IMR-90 (cell line): ENCODE data around the gene RCOR3. TPM values are rescaled to one million over a fixed set of nuclear protein-coding genes. Genes with fewer than 3 reads are reported as not detected.

ENCODE experiments used
- ATAC-seq: fragments of 200-7000 bp; cut with Tn5 transposase; 2 replicates; pipeline ENCODE4 v1.9.1; 2020; ENCODE audit warnings: low read depth, mild to moderate bottlenecking, moderate library complexity
- BruUV-seq: library from RNA; stranded (reverse); fragments of 400-500 nt; replicated peaks from 2 replicates; lab custom pipeline; 2021; lab: Mats Ljungman, UMichigan
- CTCF ChIA-PET: fragments of 300-600 bp; formaldehyde crosslinking; extraction: SDS; loops from one replicate; lab custom pipeline; 2021; ENCODE audit warnings: antibody characterized with exemption; lab: Yijun Ruan, JAX
- POLR2A ChIA-PET: fragments of 300-600 bp; sonication (Branson Sonifier 250); formaldehyde crosslinking; loops from one replicate; lab custom pipeline; 2022; ENCODE audit warnings: antibody characterized with exemption; ENCODE audit not compliant: unreplicated experiment; lab: Charles Lee
- DNase-seq: peaks from one replicate; pipeline ENCODE4 v3.0.0; 2013
- H2AFZ ChIP-seq: replicated peaks from 2 replicates; pipeline ENCODE3; 2013; ENCODE audit warnings: low read length, mild to moderate bottlenecking; ENCODE audit not compliant: poor library complexity
- H2AK5ac ChIP-seq: 2 replicates; pipeline ENCODE4 v1.6.1; 2013; ENCODE audit warnings: low read depth, low read length, inconsistent platforms
- H2AK9ac ChIP-seq: replicated peaks from 2 replicates; pipeline ENCODE3; 2013; ENCODE audit warnings: mild to moderate bottlenecking, low read depth, low read length, moderate library complexity; ENCODE audit not compliant: poor library complexity
- H2BK120ac ChIP-seq: 2 replicates; pipeline ENCODE4 v1.6.1; 2013; ENCODE audit warnings: low read depth, low read length, inconsistent platforms
- H2BK15ac ChIP-seq: 3 replicates; pipeline ENCODE4 v1.6.1; 2013; ENCODE audit warnings: low read depth, low read length, inconsistent platforms
- H2BK20ac ChIP-seq: 2 replicates; pipeline ENCODE4 v1.6.1; 2013; ENCODE audit warnings: low read depth, mild to moderate bottlenecking, inconsistent platforms, low read length, moderate library complexity
- H2BK5ac ChIP-seq: 2 replicates; pipeline ENCODE4 v1.6.1; 2013; ENCODE audit warnings: mild to moderate bottlenecking, low read depth, low read length, inconsistent platforms; ENCODE audit not compliant: poor library complexity, severe bottlenecking
- H3K14ac ChIP-seq: replicated peaks from 2 replicates; pipeline ENCODE4 v1.6.1; 2013; ENCODE audit warnings: low read depth, low read length, inconsistent platforms
- H3K18ac ChIP-seq: 2 replicates; pipeline ENCODE4 v1.6.1; 2013; ENCODE audit warnings: low read depth, low read length, control low read depth
- H3K23ac ChIP-seq: 2 replicates; pipeline ENCODE4 v1.6.1; 2013; ENCODE audit warnings: low read depth, low read length, inconsistent platforms
- H3K27ac ChIP-seq: 2 replicates; pipeline ENCODE4 v1.5.1; 2013; ENCODE audit warnings: mild to moderate bottlenecking, control low read depth, low read length; ENCODE audit not compliant: insufficient read depth
- H3K27me3 ChIP-seq: 2 replicates; pipeline ENCODE4 v1.6.1; 2013; ENCODE audit warnings: low read length; ENCODE audit not compliant: control insufficient read depth, insufficient read depth
- H3K36me3 ChIP-seq: 2 replicates; pipeline ENCODE4 v1.6.1; 2013; ENCODE audit warnings: low read length, mixed read lengths; ENCODE audit not compliant: control insufficient read depth, insufficient read depth
- H3K4ac ChIP-seq: 2 replicates; pipeline ENCODE4 v1.6.1; 2013; ENCODE audit warnings: low read depth, low read length, inconsistent platforms
- H3K4me1 ChIP-seq: 2 replicates; pipeline ENCODE4 v1.6.1; 2013; ENCODE audit warnings: low read length, mixed read lengths; ENCODE audit not compliant: control insufficient read depth, insufficient read depth
- H3K4me2 ChIP-seq: 2 replicates; pipeline ENCODE4 v1.6.1; 2013; ENCODE audit warnings: low read depth, mild to moderate bottlenecking, control low read depth, low read length, moderate library complexity
- H3K4me3 ChIP-seq: 2 replicates; pipeline ENCODE4 v1.5.1; 2013; ENCODE audit warnings: low read depth, mild to moderate bottlenecking, control low read depth, low read length, moderate library complexity; ENCODE audit not compliant: insufficient read depth
- H3K56ac ChIP-seq: 2 replicates; pipeline ENCODE4 v1.6.1; 2013; ENCODE audit warnings: low read length, inconsistent platforms; ENCODE audit not compliant: insufficient read depth; ENCODE audit errors: extremely low read depth
- H3K79me1 ChIP-seq, 2 experiments: 2 replicates each; pipeline ENCODE4 v1.6.1; 2013; ENCODE audit warnings: low read length in 2 of 2, inconsistent platforms in 1 of 2, low read depth in 1 of 2
- H3K9ac ChIP-seq: 2 replicates; pipeline ENCODE4 v1.6.1; 2013; ENCODE audit warnings: low read depth, low read length, control low read depth
- H3K9me1 ChIP-seq: 2 replicates; pipeline ENCODE4 v1.6.1; 2013; ENCODE audit warnings: low read length, inconsistent platforms; ENCODE audit not compliant: insufficient read depth
- H3K9me3 ChIP-seq: 2 replicates; pipeline ENCODE4 v1.6.1; 2013; ENCODE audit warnings: low read length; ENCODE audit not compliant: control insufficient read depth, insufficient read depth
- H4K20me1 ChIP-seq: 2 replicates; pipeline ENCODE4 v1.6.1; 2013; ENCODE audit warnings: low read length, inconsistent platforms; ENCODE audit not compliant: insufficient read depth
- H4K5ac ChIP-seq: 2 replicates; pipeline ENCODE4 v1.6.1; 2013; ENCODE audit warnings: mild to moderate bottlenecking, low read depth, low read length, control low read depth
- H4K8ac ChIP-seq, 2 experiments: 2 replicates each; pipeline ENCODE4 v1.6.1; 2013; ENCODE audit warnings: low read depth in 2 of 2, low read length in 2 of 2, control low read depth in 1 of 2, inconsistent platforms in 1 of 2
- H4K91ac ChIP-seq: 2 replicates; pipeline ENCODE4 v1.6.1; 2013; ENCODE audit warnings: low read depth, low read length, inconsistent platforms; ENCODE audit not compliant: insufficient read depth
- FOS ChIP-seq: fragments of 150-350 bp; IDR thresholded peaks from 2 replicates; pipeline ENCODE4 v1.6.1; 2016; ENCODE audit warnings: low read depth, low read length
- MAFK ChIP-seq: IDR thresholded peaks from 2 replicates; pipeline ENCODE4 v1.6.1; 2012; ENCODE audit warnings: low read depth, low read length, improper control_type of control experiment
- MAZ ChIP-seq: IDR thresholded peaks from 2 replicates; pipeline ENCODE4 v1.6.1; 2012; ENCODE audit warnings: low read depth, mild to moderate bottlenecking, low read length, improper control_type of control experiment, moderate library complexity, borderline replicate concordance
- MXI1 ChIP-seq: IDR thresholded peaks from 2 replicates; pipeline ENCODE4 v1.6.1; 2012; ENCODE audit warnings: low read depth, mild to moderate bottlenecking, low read length, moderate library complexity, borderline replicate concordance
- NFE2L2 ChIP-seq: fragments of 150-350 bp; IDR thresholded peaks from 2 replicates; pipeline ENCODE4 v1.6.1; 2016; ENCODE audit warnings: low read depth, mild to moderate bottlenecking, low read length
- RAD21 ChIP-seq: IDR thresholded peaks from 2 replicates; pipeline ENCODE4 v1.6.1; 2012; ENCODE audit warnings: low read length, improper control_type of control experiment
- SMC3 ChIP-seq: fragments of 150-350 bp; IDR thresholded peaks from 2 replicates; pipeline ENCODE4 v1.6.1; 2016; ENCODE audit warnings: low read depth, mild to moderate bottlenecking, antibody characterized with exemption, low read length, moderate library complexity
- WGBS, 2 experiments: methylation state at CpG; one replicate each; pipeline versions ENCODE4 v1.1.5 to v1.1.7; 2013; ENCODE audit warnings: missing lambda C conversion rate in 2 of 2; ENCODE audit not compliant: insufficient read length in 1 of 2; ENCODE audit errors: extremely low coverage in 2 of 2; 5-methylcytosine and 5-hydroxymethylcytosine counted together
- dilution Hi-C: fragments of 300-500 bp; cut with HindIII; formaldehyde crosslinking; loops from one replicate; pipeline ENCODE4 v1.14.3; 2018; ENCODE audit warnings: low sequenced_read_pairs; ENCODE audit not compliant: unreplicated experiment
- in situ Hi-C: fragments of 300-500 bp; cut with MboI; formaldehyde crosslinking; loops from 3 replicates; pipeline ENCODE4 v1.14.3; 2019; ENCODE audit warnings: low sequenced_read_pairs, inconsistent platforms, mixed read lengths
- intact Hi-C: fragments of 100-400 bp; cut with micrococcal nuclease; formaldehyde crosslinking; loops from 2 replicates; pipeline ENCODE4 v1.10.0; 2022
- polyA plus RNA-seq, 3 experiments: library from polyadenylated mRNA; depleted of rRNA; stranded (reverse); fragments of >200 nt; gene quantifications; 2 replicates each; pipeline ENCODE4 v1.2.3, GENCODE V29; 2012; ENCODE audit warnings: low replicate concordance in 1 of 3
- total RNA-seq: library from RNA; depleted of rRNA; stranded (reverse); fragments of >200 nt; gene quantifications from 2 replicates; pipeline ENCODE4 v1.2.3, GENCODE V29; 2012

Gene RCOR3
- total and polyA plus RNA-seq, 2 of the 4 experiments (the other 2 are of a cell fraction), result 8.1 to 16.4 TPM

DNA sequence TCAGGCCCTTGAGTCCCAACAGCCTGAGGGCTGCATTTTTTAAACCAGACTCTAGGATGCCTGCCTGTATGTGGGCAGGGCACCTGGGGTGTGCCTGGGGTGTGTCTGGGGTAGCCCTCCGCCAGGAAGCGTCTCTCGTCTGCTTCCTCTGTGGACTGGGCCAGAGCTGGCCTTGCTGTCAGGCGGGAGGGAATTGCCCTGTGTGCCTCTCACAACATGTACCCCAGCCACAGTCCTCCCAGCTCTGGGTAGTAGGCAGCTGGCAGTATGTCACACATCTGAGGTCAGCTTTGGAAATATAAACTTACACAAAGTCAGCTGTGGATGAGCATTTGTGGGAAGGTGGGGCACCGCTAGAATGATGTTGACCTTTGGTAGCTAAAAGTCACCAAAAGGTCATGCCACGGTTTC, 80.5 kb downstream of the RCOR3 start:
- Histone ChIP-seq H3K18ac (no peak overlapping the region), H3K27me3 (no peaks in the 10 kb centered on the region), H3K9me3 (no peaks in the 10 kb centered on the region), H2AFZ (no peak overlapping the region), H3K56ac (no peak overlapping the region), H3K4ac (no peak overlapping the region), H4K5ac (no peak overlapping the region), H3K4me1 (peaks cover 7% of the 10 kb centered on the region), H3K36me3 (0 out of 2 replicates have a peak, but pooled peaks cover 1% of the 10 kb centered on the region), H3K79me1 (peaks cover 48 to 79% of the 10 kb centered on the region in 2 experiments), H3K23ac (no peak overlapping the region), H2AK5ac (no peak overlapping the region), H3K9me1 (peaks cover 29% of the 10 kb centered on the region), H2AK9ac (no peak overlapping the region), H4K91ac (no peak overlapping the region), H3K27ac (no peak overlapping the region), H3K4me2 (no peak overlapping the region), H2BK5ac (no peak overlapping the region), H2BK120ac (no peak overlapping the region), H3K14ac (no peak overlapping the region), H3K4me3 (no peak overlapping the region), H2BK15ac (no peak overlapping the region), H2BK20ac (no peak overlapping the region), H4K20me1 (peaks cover 79% of the 10 kb centered on the region), H4K8ac (no peak overlapping the region), H3K9ac (no peak overlapping the region)
- no TSS peak for BruUV-seq
- ATAC-seq, result no peak
- POLR2A ChIA-PET, result no interaction called here
- TF ChIP-seq NFE2L2 (no peak), SMC3 (no peak), MAZ (no peak), MAFK (no peak), FOS (no peak), MXI1 (no peak), RAD21 (no peak)
- in situ Hi-C loops, result no loop called here
- no peak for DNase-seq
- intact Hi-C loops, result no loop called here
- CTCF ChIA-PET, result no interaction called here
- dilution Hi-C loops, result no loop called here
- WGBS, 2 experiments, result no CpG with 5 or more reads among the region's 6 CpGs
